ENCODE data around the gene WDR41.

The WDR41 gene

GRCh38 chr5:77398458-77398857 is 93.7 kb downstream of the WDR41 start:
- DNase-seq (ENCODE audit: extremely low read depth, insufficient read length): no peak
- Histone ChIP-seq H3K27me3 (replicated peaks; ENCODE audit: control insufficient read depth, insufficient read depth, low read length) (no peaks in the 10 kb centered on the region), H3K4me3 (replicated peaks; ENCODE audit: low read depth, low read length) (no peak overlapping the region), H3K36me3 (ENCODE audit: control insufficient read depth, insufficient read depth, low read length) (no peaks in the 10 kb centered on the region)
- no peak for TF ChIP-seq CTCF (IDR thresholded peaks at IDR 0.05; ENCODE audit: insufficient read depth, low read length, poor library complexity, severe bottlenecking)

GRCh38 chr5:77397686-77398292 is 94.3 kb downstream of the WDR41 start:
- H3K36me3 ChIP-seq (ENCODE audit: control insufficient read depth, insufficient read depth, low read length): no peaks in the 10 kb centered on the region
- no peaks in the 10 kb centered on the region for H3K27me3 ChIP-seq (replicated peaks; ENCODE audit: control insufficient read depth, insufficient read depth, low read length)
- DNase-seq (ENCODE audit: extremely low read depth, insufficient read length): no peak
- no peak for TF ChIP-seq CTCF (IDR thresholded peaks at IDR 0.05; ENCODE audit: insufficient read depth, low read length, poor library complexity, severe bottlenecking)
- H3K4me3 ChIP-seq (replicated peaks; ENCODE audit: low read depth, low read length): no peak overlapping the region

- no peak for DNase-seq (ENCODE audit: extremely low read depth, insufficient read length)
- TF ChIP-seq CTCF (IDR thresholded peaks at IDR 0.05; ENCODE audit: insufficient read depth, low read length, poor library complexity, severe bottlenecking): no peak
These were observed 96.1 kb downstream of the WDR41 start for GRCh38 chr5:77396017-77396416.

GRCh38 chr5:77394064-77394715 is 97.9 kb downstream of the WDR41 start:
- TF ChIP-seq CTCF (IDR thresholded peaks at IDR 0.05; ENCODE audit: insufficient read depth, low read length, poor library complexity, severe bottlenecking): no peak
- Histone ChIP-seq H3K36me3 (ENCODE audit: control insufficient read depth, insufficient read depth, low read length) (no peaks in the 10 kb centered on the region), H3K27me3 (replicated peaks; ENCODE audit: control insufficient read depth, insufficient read depth, low read length) (no peaks in the 10 kb centered on the region), H3K4me3 (replicated peaks; ENCODE audit: low read depth, low read length) (no peak overlapping the region)
- no peak for DNase-seq (ENCODE audit: extremely low read depth, insufficient read length)

More at GRCh38 chr5:77396017-77396416, 96.1 kb downstream of the WDR41 start:
- Histone ChIP-seq H3K27me3 (replicated peaks; ENCODE audit: control insufficient read depth, insufficient read depth, low read length) (no peaks in the 10 kb centered on the region), H3K36me3 (ENCODE audit: control insufficient read depth, insufficient read depth, low read length) (no peaks in the 10 kb centered on the region), H3K4me3 (replicated peaks; ENCODE audit: low read depth, low read length) (no peak overlapping the region)

- Histone ChIP-seq H3K4me3 (replicated peaks; ENCODE audit: low read depth, low read length) (no peak overlapping the region), H3K27me3 (replicated peaks; ENCODE audit: control insufficient read depth, insufficient read depth, low read length) (no peaks in the 10 kb centered on the region), H3K36me3 (ENCODE audit: control insufficient read depth, insufficient read depth, low read length) (no peaks in the 10 kb centered on the region)
- no peak for DNase-seq (ENCODE audit: extremely low read depth, insufficient read length)
- TF ChIP-seq CTCF (IDR thresholded peaks at IDR 0.05; ENCODE audit: insufficient read depth, low read length, poor library complexity, severe bottlenecking): no peak
These were observed 100.8 kb downstream of the WDR41 start for GRCh38 chr5:77391240-77391765.

All from GM06990 (cell line).